Mesendoderm (in vitro differentiated cells): ENCODE results near the gene OXA1L. TPM values are rescaled to one million over a fixed set of nuclear protein-coding genes. Genes with fewer than 3 reads are reported as not detected.
"Not testable (repeated sequence)": the region's sequence is repeated elsewhere in the genome, so short reads cannot be mapped to it uniquely, and the experiment has no call there.

ENCODE experiments used
- DNase-seq: peaks from one replicate; pipeline ENCODE4 v3.0.0; 2013
- H2AK5ac ChIP-seq: 2 replicates; pipeline ENCODE4 v1.6.1; 2013; ENCODE audit warnings: low read length, inconsistent platforms
- H2BK120ac ChIP-seq: 2 replicates; pipeline ENCODE4 v1.6.1; 2013; ENCODE audit warnings: low read depth, mild to moderate bottlenecking, low read length, moderate library complexity, mixed read lengths
- H2BK15ac ChIP-seq: replicated peaks from 2 replicates; pipeline ENCODE4 v1.6.1; 2013; ENCODE audit warnings: low read depth, mild to moderate bottlenecking, moderate library complexity
- H2BK5ac ChIP-seq: 2 replicates; pipeline ENCODE4 v1.6.1; 2013; ENCODE audit warnings: low read length, inconsistent platforms
- H3K18ac ChIP-seq: 2 replicates; pipeline ENCODE4 v1.6.1; 2013; ENCODE audit warnings: mild to moderate bottlenecking, low read length, mixed read lengths
- H3K23ac ChIP-seq: one replicate; pipeline ENCODE4 v1.6.1; 2013; ENCODE audit warnings: low read length
- H3K27ac ChIP-seq: 2 replicates; pipeline ENCODE4 v1.5.1; 2013; ENCODE audit warnings: low read depth, mild to moderate bottlenecking, inconsistent platforms, low read length, moderate library complexity
- H3K27me3 ChIP-seq: 2 replicates; pipeline ENCODE4 v1.6.1; 2013; ENCODE audit warnings: low read length, control low read depth, mild to moderate bottlenecking, inconsistent platforms; ENCODE audit not compliant: insufficient read depth, poor library complexity
- H3K36me3 ChIP-seq: 2 replicates; pipeline ENCODE4 v1.6.1; 2013; ENCODE audit warnings: low read length, inconsistent platforms; ENCODE audit not compliant: control insufficient read depth, insufficient read depth
- H3K4ac ChIP-seq: one replicate; pipeline ENCODE4 v1.6.1; 2013; ENCODE audit warnings: low read depth, mild to moderate bottlenecking, low read length, moderate library complexity
- H3K4me1 ChIP-seq: 2 replicates; pipeline ENCODE4 v1.6.1; 2013; ENCODE audit warnings: low read depth, low read length, inconsistent platforms; ENCODE audit not compliant: control insufficient read depth
- H3K4me2 ChIP-seq: 2 replicates; pipeline ENCODE4 v1.6.1; 2013; ENCODE audit warnings: low read length
- H3K4me3 ChIP-seq: 2 replicates; pipeline ENCODE4 v1.5.1; 2013; ENCODE audit warnings: mild to moderate bottlenecking, low read length
- H3K56ac ChIP-seq: one replicate; pipeline ENCODE4 v1.6.1; 2013; ENCODE audit warnings: low read length
- H3K79me1 ChIP-seq: 2 replicates; pipeline ENCODE4 v1.6.1; 2013; ENCODE audit warnings: low read length, inconsistent platforms
- H3K79me2 ChIP-seq: 2 replicates; pipeline ENCODE4 v1.6.1; 2013; ENCODE audit warnings: mild to moderate bottlenecking, low read length; ENCODE audit not compliant: control insufficient read depth, insufficient read depth
- H3K9ac ChIP-seq: 2 replicates; pipeline ENCODE4 v1.6.1; 2013; ENCODE audit warnings: low read length, inconsistent platforms
- H4K5ac ChIP-seq: one replicate; pipeline ENCODE4 v1.6.1; 2013; ENCODE audit warnings: low read length
- H4K8ac ChIP-seq: one replicate; pipeline ENCODE4 v1.6.1; 2013; ENCODE audit warnings: low read depth, mild to moderate bottlenecking, control low read depth, low read length, moderate library complexity
- WGBS: extraction: QIAGEN DNeasy Blood & Tissue Kit; methylation state at CpG from one replicate; pipeline ENCODE4 v1.1.7; 2013; ENCODE audit warnings: low lambda C conversion rate, missing lambda C conversion rate; ENCODE audit not compliant: insufficient coverage; ENCODE audit errors: extremely low coverage; 5-methylcytosine and 5-hydroxymethylcytosine counted together
- polyA plus RNA-seq, 2 experiments: library from polyadenylated mRNA; stranded (reverse); fragments of 200-250 nt; gene quantifications; one replicate each; pipeline ENCODE4 v1.2.3, GENCODE V29; 2013

Gene OXA1L
- polyA plus RNA-seq (2013, experiment 1 of 2) = 117 TPM
- 118 TPM for polyA plus RNA-seq (2013, experiment 2 of 2)

GRCh38 chr14:22766457-22767322 is at the start of gene OXA1L:
Gene OXA1L, plus strand, starts transcription at chr14:22766688. Its CDS starts 14 bp downstream, at chr14:22766702.
- peak within 1 kb of the TSS; percentile 94 for H3K4me3 ChIP-seq
- peaks cover 3% of the 10 kb centered on the region for H3K4me1 ChIP-seq
- H3K23ac ChIP-seq = no peak within 1 kb of the TSS
- H3K27ac ChIP-seq = peak within 1 kb of the TSS; percentile 58
- H2BK120ac ChIP-seq = peak within 1 kb of the TSS; percentile 70
- H3K79me2 ChIP-seq = peaks cover 16% of the 10 kb centered on the region
- H3K9ac ChIP-seq = peak within 1 kb of the TSS; percentile 92
- no CpG with 5 or more reads among the region's 56 CpGs for WGBS
- H2BK5ac ChIP-seq = peak within 1 kb of the TSS; percentile 83
- H3K27me3 ChIP-seq = no peaks in the 10 kb centered on the region
- peak within 1 kb of the TSS; percentile 94 for H3K56ac ChIP-seq
- H2BK15ac ChIP-seq = no peak within 1 kb of the TSS
- DNase-seq = peak; percentile 98
- no peak within 1 kb of the TSS for H4K8ac ChIP-seq
- peak within 1 kb of the TSS; percentile 70 for H2AK5ac ChIP-seq
- peak within 1 kb of the TSS; percentile 90 for H3K4ac ChIP-seq
- H3K79me1 ChIP-seq = peaks cover 3% of the 10 kb centered on the region
- H3K4me2 ChIP-seq = peak within 1 kb of the TSS; percentile 54
- peak within 1 kb of the TSS; percentile 98 for H4K5ac ChIP-seq
- peaks cover 15% of the 10 kb centered on the region for H3K36me3 ChIP-seq
- peak within 1 kb of the TSS; percentile 51 for H3K18ac ChIP-seq

GRCh38 chr14:22718091-22718490 is 48.4 kb upstream of the OXA1L start:
- Histone ChIP-seq H2BK15ac (no peak overlapping the region), H3K27me3 (no peaks in the 10 kb centered on the region), H3K4me2 (no peak overlapping the region), H2BK120ac (no peak overlapping the region), H3K27ac (no peak overlapping the region), H4K8ac (no peak overlapping the region), H3K4me1 (no peaks in the 10 kb centered on the region), H3K79me1 (no peaks in the 10 kb centered on the region), H2AK5ac (no peak overlapping the region), H3K18ac (no peak overlapping the region), H4K5ac (no peak overlapping the region), H2BK5ac (no peak overlapping the region), H3K36me3 (no peaks in the 10 kb centered on the region), H3K4me3 (no peak overlapping the region), H3K79me2 (no peaks in the 10 kb centered on the region), H3K9ac (no peak overlapping the region), H3K23ac (no peak overlapping the region), H3K56ac (no peak overlapping the region), H3K4ac (no peak overlapping the region)
- DNase-seq = no peak
- WGBS = no CpG with 5 or more reads among the region's 4 CpGs

- DNase-seq = no peak
- no peaks in the 10 kb centered on the region for H3K79me2 ChIP-seq
- no peak overlapping the region for H3K18ac ChIP-seq
- H4K8ac ChIP-seq = no peak overlapping the region
- no peaks in the 10 kb centered on the region for H3K79me1 ChIP-seq
- no peaks in the 10 kb centered on the region for H3K36me3 ChIP-seq
- H2BK5ac ChIP-seq = no peak overlapping the region
- H3K27ac ChIP-seq = no peak overlapping the region
- H3K4me2 ChIP-seq = no peak overlapping the region
- H3K56ac ChIP-seq = no peak overlapping the region
- no peak overlapping the region for H2AK5ac ChIP-seq
- H2BK15ac ChIP-seq = no peak overlapping the region
- H3K4me3 ChIP-seq = no peak overlapping the region
- WGBS = no CpG with 5 or more reads among the region's 2 CpGs
- no peak overlapping the region for H3K4ac ChIP-seq
- H3K27me3 ChIP-seq = no peaks in the 10 kb centered on the region
- H4K5ac ChIP-seq = no peak overlapping the region
- H3K4me1 ChIP-seq = no peaks in the 10 kb centered on the region
- no peak overlapping the region for H2BK120ac ChIP-seq
- H3K9ac ChIP-seq = no peak overlapping the region
- H3K23ac ChIP-seq = no peak overlapping the region
Measured at GRCh38 chr14:22721213-22721612, 45.3 kb upstream of the OXA1L start.

- Histone ChIP-seq H3K4me2 (no peak overlapping the region), H3K79me1 (no peaks in the 10 kb centered on the region), H3K23ac (no peak overlapping the region), H2BK5ac (no peak overlapping the region), H2BK15ac (no peak overlapping the region), H3K4me3 (no peak overlapping the region), H4K8ac (no peak overlapping the region), H3K4me1 (no peaks in the 10 kb centered on the region), H2BK120ac (no peak overlapping the region), H3K18ac (no peak overlapping the region), H3K36me3 (no peaks in the 10 kb centered on the region), H3K4ac (no peak overlapping the region), H4K5ac (no peak overlapping the region), H3K27me3 (no peaks in the 10 kb centered on the region), H3K27ac (no peak overlapping the region), H3K9ac (no peak overlapping the region), H3K56ac (no peak overlapping the region), H3K79me2 (no peaks in the 10 kb centered on the region), H2AK5ac (no peak overlapping the region)
- DNase-seq = no peak
- no CpG with 5 or more reads among the region's 1 CpG for WGBS
Measured at GRCh38 chr14:22723815-22724214, 42.7 kb upstream of the OXA1L start.

- H4K5ac ChIP-seq, H2BK5ac ChIP-seq, H2BK120ac ChIP-seq, DNase-seq, H3K79me2 ChIP-seq, H2AK5ac ChIP-seq, H3K23ac ChIP-seq, H3K4me1 ChIP-seq, H3K56ac ChIP-seq, H4K8ac ChIP-seq, H3K9ac ChIP-seq, H3K27me3 ChIP-seq, H3K4ac ChIP-seq, H3K27ac ChIP-seq, H3K4me2 ChIP-seq, H2BK15ac ChIP-seq, H3K18ac ChIP-seq, H3K4me3 ChIP-seq, H3K79me1 ChIP-seq, H3K36me3 ChIP-seq: not testable (repeated sequence)
- no CpG with 5 or more reads among the region's 8 CpGs for WGBS
Measured at GRCh38 chr14:22724847-22725246, 41.6 kb upstream of the OXA1L start.
